HCT116 (cell line): ENCODE data around the gene GABRB3.

Experiments
- ELF1 ChIP-seq: IDR thresholded peaks from 2 replicates; pipeline ENCODE4 v1.6.1; 2012; ENCODE audit warnings: low read depth, borderline replicate concordance
- POLR2AphosphoS5 ChIP-seq: IDR thresholded peaks from 2 replicates; pipeline ENCODE4 v1.6.1; 2011; ENCODE audit warnings: mild to moderate bottlenecking, low read depth, low read length, moderate library complexity
- TF ChIP-seq, protein P1 (sequence below), 3 experiments: fragments of 200-600 bp in 1 of 3; sonication (generic) in 1 of 3; IDR thresholded peaks in 2 of 3; conservative IDR thresholded peaks in 1 of 3; 2 replicates each; pipeline ENCODE4 v1.5.1; 2012 to 2017; ENCODE audit warnings: low read depth in 2 of 3, low read length in 2 of 3, antibody characterized with exemption in 1 of 3, borderline replicate concordance in 1 of 3, control low read depth in 1 of 3, mild to moderate bottlenecking in 1 of 3, mixed read lengths in 1 of 3, mixed run types in 1 of 3, moderate library complexity in 1 of 3; ENCODE audit not compliant: insufficient read depth in 1 of 3

- TF ChIP-seq ELF1 (no peak), POLR2AphosphoS5 (no peak)
- TF ChIP-seq, protein P1, sequence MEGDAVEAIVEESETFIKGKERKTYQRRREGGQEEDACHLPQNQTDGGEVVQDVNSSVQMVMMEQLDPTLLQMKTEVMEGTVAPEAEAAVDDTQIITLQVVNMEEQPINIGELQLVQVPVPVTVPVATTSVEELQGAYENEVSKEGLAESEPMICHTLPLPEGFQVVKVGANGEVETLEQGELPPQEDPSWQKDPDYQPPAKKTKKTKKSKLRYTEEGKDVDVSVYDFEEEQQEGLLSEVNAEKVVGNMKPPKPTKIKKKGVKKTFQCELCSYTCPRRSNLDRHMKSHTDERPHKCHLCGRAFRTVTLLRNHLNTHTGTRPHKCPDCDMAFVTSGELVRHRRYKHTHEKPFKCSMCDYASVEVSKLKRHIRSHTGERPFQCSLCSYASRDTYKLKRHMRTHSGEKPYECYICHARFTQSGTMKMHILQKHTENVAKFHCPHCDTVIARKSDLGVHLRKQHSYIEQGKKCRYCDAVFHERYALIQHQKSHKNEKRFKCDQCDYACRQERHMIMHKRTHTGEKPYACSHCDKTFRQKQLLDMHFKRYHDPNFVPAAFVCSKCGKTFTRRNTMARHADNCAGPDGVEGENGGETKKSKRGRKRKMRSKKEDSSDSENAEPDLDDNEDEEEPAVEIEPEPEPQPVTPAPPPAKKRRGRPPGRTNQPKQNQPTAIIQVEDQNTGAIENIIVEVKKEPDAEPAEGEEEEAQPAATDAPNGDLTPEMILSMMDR (IDR thresholded peaks at IDR 0.05 in 2 of 3, conservative IDR thresholded peaks at IDR 0.05 in 1 of 3; ENCODE audit: borderline replicate concordance in 1 of 3, insufficient read depth in 1 of 3, low read depth in 2 of 3, low read length in 2 of 3), result no peak
Observed at GRCh38 chr15:26635105-26635504, 137.8 kb downstream of the GABRB3 start.
